Measurements from ENCODE around the gene PRKRA. TPM values are rescaled to one million over a fixed set of nuclear protein-coding genes. Genes with fewer than 3 reads are reported as not detected.

PRKRA gene
- total and polyA plus RNA-seq, 9 of the 15 experiments (the other 6 are each of a cell fraction or from before 2014, with no cell fraction given) = 14.1 to 78.1 (median 52.3) TPM

GRCh38 chr2:178428396-178428806 lies 22.6 kb downstream of the PRKRA start (continued):
- no peak for TF ChIP-seq ZNF449 (CRISPR knock-in tag; IDR thresholded peaks at IDR 0.05)
- TF ChIP-seq U2AF1 (optimal IDR thresholded peaks at IDR 0.05; ENCODE audit: low read depth, low read length) = no peak
- no peak for TF ChIP-seq HDAC3 (IDR thresholded peaks at IDR 0.05; ENCODE audit: borderline replicate concordance, partially characterized antibody)
- peak; percentile 44 for TF ChIP-seq ZNF121 (CRISPR knock-in tag; conservative IDR thresholded peaks at IDR 0.05)
- TF ChIP-seq CHCHD3 (CRISPR knock-in tag; IDR thresholded peaks at IDR 0.05) = no peak
- no peak for TF ChIP-seq KDM4B (IDR thresholded peaks at IDR 0.05; ENCODE audit: borderline replicate concordance in 2 of 2, low read depth in 1 of 2)
- TF ChIP-seq ZNF699 (CRISPR knock-in tag; IDR thresholded peaks at IDR 0.05; ENCODE audit: insufficient replicate concordance) = no peak
- no peak for TF ChIP-seq ZNF23 (CRISPR knock-in tag; IDR thresholded peaks at IDR 0.05)
- no peak for TF ChIP-seq CEBPG (CRISPR knock-in tag; IDR thresholded peaks at IDR 0.05)
- no peak for TF ChIP-seq CEBPG (tag; conservative IDR thresholded peaks at IDR 0.05 in 1 of 2, IDR thresholded peaks at IDR 0.05 in 1 of 2)
- TF ChIP-seq POU5F1 (IDR thresholded peaks at IDR 0.05; ENCODE audit: borderline replicate concordance, low read depth, low read length, partially characterized antibody) = no peak
- TF ChIP-seq SRSF7 (optimal IDR thresholded peaks at IDR 0.05; ENCODE audit: low read depth, low read length) = no peak
- TF ChIP-seq HDGF (IDR thresholded peaks at IDR 0.05) = no peak
- TF ChIP-seq ZNF184 (CRISPR knock-in tag; IDR thresholded peaks at IDR 0.05) = no peak
- TF ChIP-seq LEF1 (IDR thresholded peaks at IDR 0.05) = 0 out of 2 replicates have a peak, but pooled peaks have one; percentile 32
- TF ChIP-seq ZNF282 (CRISPR knock-in tag; IDR thresholded peaks at IDR 0.05) = no peak
- no peak for TF ChIP-seq ETS1 (conservative IDR thresholded peaks at IDR 0.05; ENCODE audit: control insufficient read depth, low read depth, low read length)
- TF ChIP-seq DLX4 (CRISPR knock-in tag; IDR thresholded peaks at IDR 0.05) = 0 out of 2 replicates have a peak, but pooled peaks have one; percentile 39
- TF ChIP-seq NCOA2 (IDR thresholded peaks at IDR 0.05; ENCODE audit: partially characterized antibody in 2 of 2) = no peak
- no peak for TF ChIP-seq POLR3G (IDR thresholded peaks at IDR 0.05; ENCODE audit: extremely low read depth, insufficient read length, insufficient replicate concordance)
- no peak for TF ChIP-seq GTF2B (IDR thresholded peaks at IDR 0.05; ENCODE audit: extremely low read depth, insufficient read length)
- TF ChIP-seq ZC3H4 (CRISPR knock-in tag; IDR thresholded peaks at IDR 0.05; ENCODE audit: borderline replicate concordance) = no peak
- TF ChIP-seq STAT5B (CRISPR knock-in tag; IDR thresholded peaks at IDR 0.05) = no peak
- no peak for TF ChIP-seq SMAD2 (IDR thresholded peaks at IDR 0.05; ENCODE audit: low read depth, low read length)
- no peak for TF ChIP-seq MYBL2 (IDR thresholded peaks at IDR 0.05; ENCODE audit: low read depth)
- TF ChIP-seq MYBL2 (CRISPR knock-in tag; IDR thresholded peaks at IDR 0.05; ENCODE audit: borderline replicate concordance) = no peak

All from K562 (cell line).